GM12892 (cell line): ENCODE results near the gene HLA-DRA.
"Not testable (repeated sequence)": the region's sequence is repeated elsewhere in the genome, so short reads cannot be mapped to it uniquely, and the experiment has no call there.

Experiments used
- DNase-seq: peaks from one replicate; pipeline ENCODE4 v3.0.0; 2011; ENCODE audit not compliant: insufficient read length
- FAIRE-seq: peaks from 2 replicates; lab custom pipeline; 2011; peaks lifted over from hg19 to GRCh38; lab: Jason Lieb, UNC
- POLR2A ChIP-seq: IDR thresholded peaks from 2 replicates; pipeline ENCODE4 v1.6.1; 2011; ENCODE audit warnings: low read depth, low read length, control low read depth
- POLR2AphosphoS5 ChIP-seq: IDR thresholded peaks from 2 replicates; pipeline ENCODE4 v1.6.1; 2011; ENCODE audit warnings: low read depth, low read length, control low read depth
- TAF1 ChIP-seq: IDR thresholded peaks from 2 replicates; pipeline ENCODE4 v1.6.1; 2011; ENCODE audit warnings: low read depth, mild to moderate bottlenecking, control low read depth, low read length, borderline replicate concordance

HLA-DRA gene

GRCh38 chr6:32411566-32412327 is 27.9 kb upstream of the HLA-DRA start:
- no peak for TF ChIP-seq TAF1
- no peak for TF ChIP-seq POLR2AphosphoS5
- no peak for TF ChIP-seq POLR2A
- FAIRE-seq (no peak), DNase-seq (no peak)

GRCh38 chr6:32413427-32414047 is 26.1 kb upstream of the HLA-DRA start:
- FAIRE-seq (peak; percentile 96), DNase-seq (peak; percentile 41)
- TF ChIP-seq POLR2AphosphoS5: no peak
- TF ChIP-seq POLR2A: no peak
- no peak for TF ChIP-seq TAF1

- peak; percentile 75 for FAIRE-seq
- TF ChIP-seq TAF1 (no peak), POLR2A (no peak), POLR2AphosphoS5 (no peak)
- DNase-seq: no peak
These were observed 24.1 kb upstream of the HLA-DRA start for GRCh38 chr6:32415521-32416019.

- FAIRE-seq (no peak), DNase-seq (no peak)
- TF ChIP-seq TAF1 (no peak), POLR2AphosphoS5 (no peak), POLR2A (no peak)
These were observed 23.7 kb upstream of the HLA-DRA start for GRCh38 chr6:32416036-32416435.

- FAIRE-seq (no peak), DNase-seq (no peak)
- TF ChIP-seq POLR2AphosphoS5 (no peak), POLR2A (no peak), TAF1 (no peak)
These were observed 14.9 kb upstream of the HLA-DRA start for GRCh38 chr6:32424589-32425300.

GRCh38 chr6:32426338-32426737 is 13.3 kb upstream of the HLA-DRA start:
- DNase-seq: no peak
- FAIRE-seq: no peak
- no peak for TF ChIP-seq POLR2AphosphoS5
- TF ChIP-seq POLR2A: no peak
- no peak for TF ChIP-seq TAF1

GRCh38 chr6:32427218-32427617 is 12.5 kb upstream of the HLA-DRA start:
- TF ChIP-seq POLR2A: no peak
- TF ChIP-seq POLR2AphosphoS5: no peak
- no peak for TF ChIP-seq TAF1
- DNase-seq (no peak), FAIRE-seq (no peak)

GRCh38 chr6:32427934-32428474 is 11.7 kb upstream of the HLA-DRA start:
- DNase-seq (no peak), FAIRE-seq (no peak)

GRCh38 chr6:32430179-32430578 is 9.5 kb upstream of the HLA-DRA start:
- no peak for TF ChIP-seq POLR2AphosphoS5
- TF ChIP-seq TAF1: no peak
- TF ChIP-seq POLR2A: no peak
- FAIRE-seq (no peak), DNase-seq (no peak)

More at GRCh38 chr6:32427934-32428474, 11.7 kb upstream of the HLA-DRA start:
- no peak for TF ChIP-seq TAF1
- TF ChIP-seq POLR2AphosphoS5: no peak
- no peak for TF ChIP-seq POLR2A

GRCh38 chr6:32431142-32431541 is 8.5 kb upstream of the HLA-DRA start:
- DNase-seq: no peak
- no peak for FAIRE-seq
- TF ChIP-seq POLR2A (no peak), POLR2AphosphoS5 (no peak), TAF1 (no peak)

- no peak for FAIRE-seq
- TF ChIP-seq TAF1 (no peak), POLR2AphosphoS5 (no peak), POLR2A (no peak)
- no peak for DNase-seq
These were observed 7.6 kb upstream of the HLA-DRA start for GRCh38 chr6:32432050-32432450.

- DNase-seq: not testable (repeated sequence)
- FAIRE-seq: peak; percentile 21
These were observed 5.7 kb upstream of the HLA-DRA start for GRCh38 chr6:32433950-32434349.
